Cardiac fibroblast (primary cell): ENCODE measurements around the gene SMC3.

ENCODE experiments used
- DNase-seq, 2 donors: peaks; one replicate each; pipeline versions ENCODE4 v3.0.0 to v3.0.0-alpha.2; 2010; ENCODE audit warnings: low read depth in 2 of 2
- H3K4me3 ChIP-seq, 2 donors: replicated peaks in 1 of 2; 1 replicate in 1 of 2; 2 replicates in 1 of 2; pipeline ENCODE4 v1.5.1; 2011; ENCODE audit warnings: low read depth in 2 of 2, low read length in 2 of 2, mild to moderate bottlenecking in 2 of 2, moderate library complexity in 1 of 2
- CTCF ChIP-seq: IDR thresholded peaks from one replicate; pipeline ENCODE4 v1.5.1; 2011; ENCODE audit warnings: low read depth, mild to moderate bottlenecking, low read length, inconsistent platforms

SMC3 gene

GRCh38 chr10:110574420-110574819, 6.9 kb downstream of the SMC3 start:
- DNase-seq = no peak
- no peak for TF ChIP-seq CTCF
- no peak overlapping the region for H3K4me3 ChIP-seq

- no peak for TF ChIP-seq CTCF
- DNase-seq = peak; percentile 85 to 93
- no peak overlapping the region for H3K4me3 ChIP-seq
Observed at GRCh38 chr10:110576220-110576619, 8.7 kb downstream of the SMC3 start.

GRCh38 chr10:110577056-110577455, 9.6 kb downstream of the SMC3 start:
- DNase-seq = peak; percentile 68 to 76
- no peak for TF ChIP-seq CTCF
- H3K4me3 ChIP-seq = no peak overlapping the region

- H3K4me3 ChIP-seq = no peak overlapping the region
- TF ChIP-seq CTCF = no peak
- DNase-seq = no peak
Observed at GRCh38 chr10:110584006-110584405, 16.5 kb downstream of the SMC3 start.

- DNase-seq = no peak
- TF ChIP-seq CTCF = no peak
- no peak overlapping the region for H3K4me3 ChIP-seq
Observed at GRCh38 chr10:110591760-110592159, 24.3 kb downstream of the SMC3 start.

GRCh38 chr10:110597476-110597875, 30.0 kb downstream of the SMC3 start:
- TF ChIP-seq CTCF = no peak
- no peak overlapping the region for H3K4me3 ChIP-seq
- DNase-seq = no peak

- TF ChIP-seq CTCF = peak; percentile 56
- peak; percentile 76 to 80 for DNase-seq
- no peak overlapping the region for H3K4me3 ChIP-seq
Observed at GRCh38 chr10:110600487-110601101, 33.1 kb downstream of the SMC3 start.
